ENCODE measurements around the gene ELAPOR2.

DNA sequence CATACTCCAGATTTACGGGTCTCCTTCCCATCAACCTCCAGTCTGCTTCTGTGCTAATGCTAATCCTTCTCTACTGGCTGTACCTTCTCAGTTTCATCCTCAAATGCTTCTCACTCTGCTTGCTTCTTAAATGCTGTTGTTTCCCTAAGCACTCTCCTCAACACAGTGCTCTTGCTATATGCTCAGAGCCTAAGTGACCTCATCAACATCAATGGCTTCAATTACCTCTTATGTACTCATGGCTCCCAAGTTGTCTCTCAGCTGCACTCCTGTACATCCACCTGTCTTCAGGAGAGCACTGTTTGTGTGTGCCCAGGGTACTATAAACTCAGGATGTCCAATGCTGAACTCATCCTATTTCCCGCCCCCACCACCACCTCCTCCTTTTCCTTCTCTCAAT is 22.5 kb downstream of the ELAPOR2 start:
- TF ChIP-seq REST (IDR thresholded peaks at IDR 0.05): no peak
- TF ChIP-seq, protein P1, sequence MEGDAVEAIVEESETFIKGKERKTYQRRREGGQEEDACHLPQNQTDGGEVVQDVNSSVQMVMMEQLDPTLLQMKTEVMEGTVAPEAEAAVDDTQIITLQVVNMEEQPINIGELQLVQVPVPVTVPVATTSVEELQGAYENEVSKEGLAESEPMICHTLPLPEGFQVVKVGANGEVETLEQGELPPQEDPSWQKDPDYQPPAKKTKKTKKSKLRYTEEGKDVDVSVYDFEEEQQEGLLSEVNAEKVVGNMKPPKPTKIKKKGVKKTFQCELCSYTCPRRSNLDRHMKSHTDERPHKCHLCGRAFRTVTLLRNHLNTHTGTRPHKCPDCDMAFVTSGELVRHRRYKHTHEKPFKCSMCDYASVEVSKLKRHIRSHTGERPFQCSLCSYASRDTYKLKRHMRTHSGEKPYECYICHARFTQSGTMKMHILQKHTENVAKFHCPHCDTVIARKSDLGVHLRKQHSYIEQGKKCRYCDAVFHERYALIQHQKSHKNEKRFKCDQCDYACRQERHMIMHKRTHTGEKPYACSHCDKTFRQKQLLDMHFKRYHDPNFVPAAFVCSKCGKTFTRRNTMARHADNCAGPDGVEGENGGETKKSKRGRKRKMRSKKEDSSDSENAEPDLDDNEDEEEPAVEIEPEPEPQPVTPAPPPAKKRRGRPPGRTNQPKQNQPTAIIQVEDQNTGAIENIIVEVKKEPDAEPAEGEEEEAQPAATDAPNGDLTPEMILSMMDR (IDR thresholded peaks at IDR 0.05; ENCODE audit: low read depth, low read length, missing input control): no peak
- TF ChIP-seq RAD21 (IDR thresholded peaks at IDR 0.05): no peak
- TF ChIP-seq SP1 (IDR thresholded peaks at IDR 0.05): no peak
- no peak for TF ChIP-seq MAX (IDR thresholded peaks at IDR 0.05)
- TF ChIP-seq HNF4G (IDR thresholded peaks at IDR 0.05): no peak
- TF ChIP-seq NR2F2 (IDR thresholded peaks at IDR 0.05): no peak
- TF ChIP-seq ATF3 (IDR thresholded peaks at IDR 0.05): no peak
